Liver (tissue), 9 donors: Measurements from ENCODE around the gene TNFRSF11A. TPM values are rescaled to one million over a fixed set of nuclear protein-coding genes. Genes with fewer than 3 reads are reported as not detected.

Source experiments
- DNase-seq: peaks from one replicate; pipeline ENCODE4 v3.0.0-alpha.2; 2017; ENCODE audit warnings: low spot score
- H3K27ac ChIP-seq, 2 donors: one replicate each; pipeline ENCODE4 v1.7.0; 2013; ENCODE audit warnings: inconsistent platforms in 2 of 2, low read length in 2 of 2, control low read depth in 1 of 2, low read depth in 1 of 2, mild to moderate bottlenecking in 1 of 2
- H3K27me3 ChIP-seq, 4 donors: one replicate each; pipeline versions ENCODE4 v1.6.1 to v1.7.0; 2013; ENCODE audit warnings: low read length in 3 of 4, inconsistent platforms in 1 of 4, mild to moderate bottlenecking in 1 of 4, moderate library complexity in 1 of 4; ENCODE audit not compliant: control insufficient read depth in 4 of 4, insufficient read depth in 4 of 4
- H3K36me3 ChIP-seq, 4 donors: one replicate each; pipeline versions ENCODE4 v1.6.1 to v1.7.0; 2013; ENCODE audit warnings: low read length in 3 of 4, mild to moderate bottlenecking in 3 of 4, low read depth in 1 of 4, moderate library complexity in 1 of 4; ENCODE audit not compliant: control insufficient read depth in 4 of 4, insufficient read depth in 3 of 4
- H3K4me1 ChIP-seq, 4 donors: one replicate each; pipeline versions ENCODE4 v1.6.1 to v1.7.0; 2013; ENCODE audit warnings: low read length in 3 of 4, mild to moderate bottlenecking in 3 of 4, moderate library complexity in 1 of 4; ENCODE audit not compliant: control insufficient read depth in 4 of 4, insufficient read depth in 4 of 4
- H3K4me3 ChIP-seq, 3 donors: one replicate each; pipeline versions ENCODE4 v1.6.1 to v1.7.0; 2013; ENCODE audit warnings: low read length in 3 of 3, control low read depth in 1 of 3, low read depth in 1 of 3, mild to moderate bottlenecking in 1 of 3
- H3K9ac ChIP-seq, 2 donors: one replicate each; pipeline ENCODE4 v1.7.0; 2013; ENCODE audit warnings: low read length in 2 of 2, mild to moderate bottlenecking in 2 of 2, moderate library complexity in 2 of 2, control low read depth in 1 of 2, low read depth in 1 of 2
- H3K9me3 ChIP-seq, 4 donors: one replicate each; pipeline versions ENCODE4 v1.6.1 to v1.7.0; 2013; ENCODE audit warnings: low read length in 3 of 4; ENCODE audit not compliant: control insufficient read depth in 4 of 4
- CTCF ChIP-seq: fragments of 150-350 bp; IDR thresholded peaks from 2 replicates; pipeline ENCODE4 v1.5.1; 2017; ENCODE audit warnings: improper control_type of control experiment, low read depth, low read length; ENCODE audit not compliant: missing input control
- EGR1 ChIP-seq, 2 donors: IDR thresholded peaks; 2 replicates each; pipeline ENCODE4 v1.6.1; 2016 to 2018; ENCODE audit warnings: antibody characterized with exemption in 2 of 2, low read depth in 2 of 2
- FOXA1 ChIP-seq: IDR thresholded peaks from 2 replicates; pipeline ENCODE4 v1.6.1; 2016; ENCODE audit warnings: antibody characterized with exemption
- FOXA2 ChIP-seq: IDR thresholded peaks from 2 replicates; pipeline ENCODE4 v1.6.1; 2016; ENCODE audit warnings: antibody characterized with exemption
- HNF4A ChIP-seq, 2 donors: conservative IDR thresholded peaks; 2 replicates each; pipeline ENCODE4 v1.6.1; 2016; ENCODE audit warnings: antibody characterized with exemption in 2 of 2, mild to moderate bottlenecking in 2 of 2
- HNF4G ChIP-seq: IDR thresholded peaks from 2 replicates; pipeline ENCODE4 v1.6.1; 2016; ENCODE audit warnings: antibody characterized with exemption
- JUND ChIP-seq, 2 donors: IDR thresholded peaks; 2 replicates each; pipeline ENCODE4 v1.6.1; 2016; ENCODE audit warnings: antibody characterized with exemption in 2 of 2
- MAX ChIP-seq: IDR thresholded peaks from 2 replicates; pipeline ENCODE4 v1.6.1; 2016; ENCODE audit warnings: antibody characterized with exemption
- NR2F2 ChIP-seq: IDR thresholded peaks from 2 replicates; pipeline ENCODE4 v1.6.1; 2016; ENCODE audit warnings: antibody characterized with exemption
- RAD21 ChIP-seq, 2 donors: IDR thresholded peaks; 2 replicates each; pipeline ENCODE4 v1.6.1; 2016; ENCODE audit warnings: antibody characterized with exemption in 2 of 2, mild to moderate bottlenecking in 2 of 2
- SP1 ChIP-seq: IDR thresholded peaks from 2 replicates; pipeline ENCODE4 v1.6.1; 2018; ENCODE audit warnings: antibody characterized with exemption, mild to moderate bottlenecking
- TAF1 ChIP-seq: conservative IDR thresholded peaks from 2 replicates; pipeline ENCODE4 v1.6.1; 2016; ENCODE audit warnings: antibody characterized with exemption, mild to moderate bottlenecking
- YY1 ChIP-seq: IDR thresholded peaks from 2 replicates; pipeline ENCODE4 v1.6.1; 2016; ENCODE audit warnings: antibody characterized with exemption, mild to moderate bottlenecking
- ZBTB33 ChIP-seq: IDR thresholded peaks from 2 replicates; pipeline ENCODE4 v1.6.1; 2016; ENCODE audit warnings: antibody characterized with exemption
- WGBS: extraction: QIAGEN DNeasy Blood & Tissue Kit; methylation state at CpG from one replicate; pipeline ENCODE4 v1.1.7; 2013; 5-methylcytosine and 5-hydroxymethylcytosine counted together
- polyA plus RNA-seq, 2 donors: library from polyadenylated mRNA; stranded (reverse) in 1 of 2; unstranded in 1 of 2; fragments of 200-250 nt in 1 of 2; fragments of >200 nt in 1 of 2; fragmentation: Nextera tagmentation in 1 of 2; extraction: Ambion mirVana in 1 of 2; gene quantifications; one replicate each; pipeline versions ENCODE4 v1.2.1 to v1.2.3, GENCODE V29; 2013 to 2015
- total RNA-seq, 2 donors: library from RNA; depleted of rRNA; stranded (reverse); fragments of >200 nt; gene quantifications; one replicate each; pipeline ENCODE4 v1.2.3, GENCODE V29; 2014
- donor health status: healthy.
- donor health status: healthy.
- donor health status: healthy.
- donor health status: healthy.
- donor health status: healthy.

Gene TNFRSF11A
- total and polyA plus RNA-seq, 4 donors = 0.32 to 1.8 (median 0.90) TPM

- WGBS = 65% methylated on average over 15 of the region's 15 CpGs
- peaks cover 0 to 14% (median 13%) of the 10 kb centered on the region in 4 donors for H3K4me1 ChIP-seq
- H3K9ac ChIP-seq = no peak overlapping the region
- H3K9me3 ChIP-seq = no peaks in the 10 kb centered on the region
- peaks cover 0 to 11% (median 0%) of the 10 kb centered on the region in 4 donors for H3K27me3 ChIP-seq
- no peak overlapping the region for H3K27ac ChIP-seq
- TF ChIP-seq YY1 (no peak), RAD21 (IDR thresholded peaks at IDR 0.05) (no peak), MAX (no peak), TAF1 (no peak), JUND (IDR thresholded peaks at IDR 0.05) (no peak)
- no peaks in the 10 kb centered on the region for H3K36me3 ChIP-seq
- DNase-seq = no peak
- no peak overlapping the region for H3K4me3 ChIP-seq
These were observed 4.8 kb downstream of the TNFRSF11A start for GRCh38 chr18:62329691-62330454.

GRCh38 chr18:62330650-62331049 lies 5.5 kb downstream of the TNFRSF11A start:
- Histone ChIP-seq H3K27ac (no peak overlapping the region), H3K4me1 (peaks cover 0 to 9% (median 9%) of the 10 kb centered on the region in 4 donors), H3K27me3 (peaks cover 0 to 11% (median 0%) of the 10 kb centered on the region in 4 donors), H3K9ac (no peak overlapping the region), H3K9me3 (no peaks in the 10 kb centered on the region), H3K36me3 (no peaks in the 10 kb centered on the region), H3K4me3 (no peak overlapping the region)
- no peak for DNase-seq
- no peak for TF ChIP-seq NR2F2
- no peak for TF ChIP-seq CTCF
- TF ChIP-seq FOXA2 = no peak
- TF ChIP-seq MAX = no peak
- no peak for TF ChIP-seq FOXA1
- TF ChIP-seq EGR1 (IDR thresholded peaks at IDR 0.05; ENCODE audit: low read depth in 2 of 2) = no peak
- no peak for TF ChIP-seq HNF4A (conservative IDR thresholded peaks at IDR 0.05)
- TF ChIP-seq RAD21 (IDR thresholded peaks at IDR 0.05) = no peak
- no peak for TF ChIP-seq JUND (IDR thresholded peaks at IDR 0.05)
- no peak for TF ChIP-seq ZBTB33
- no peak for TF ChIP-seq HNF4G
- no peak for TF ChIP-seq SP1
- 89% methylated on average over 7 of the region's 7 CpGs for WGBS
